PC-9 (cell line): Measurements from ENCODE around the gene MVB12B. TPM values are rescaled to one million over a fixed set of nuclear protein-coding genes. Genes with fewer than 3 reads are reported as not detected.

Experiments
- BruUV-seq: library from RNA; stranded (reverse); fragments of 400-500 nt; replicated peaks from 2 replicates; lab custom pipeline; 2021; lab: Mats Ljungman, UMichigan
- CTCF ChIA-PET: fragments of 300-600 bp; sonication (Branson Sonifier 250); formaldehyde crosslinking; loops from one replicate; lab custom pipeline; 2022; ENCODE audit warnings: antibody characterized with exemption; lab: Charles Lee
- POLR2A ChIA-PET: fragments of 300-600 bp; sonication (Branson Sonifier 250); formaldehyde crosslinking; loops from one replicate; lab custom pipeline; 2022; ENCODE audit warnings: antibody characterized with exemption; ENCODE audit not compliant: unreplicated experiment; lab: Charles Lee
- DNase-seq, 2 experiments: peaks; one replicate each; pipeline versions ENCODE4 v3.0.0 to v3.0.0-alpha.2; 2015 to 2022; ENCODE audit warnings: mixed read lengths in 1 of 2
- H2AFZ ChIP-seq: fragments of 200-600 bp; sonication (generic); 2 replicates; pipeline ENCODE4 v1.8.1; 2017; ENCODE audit warnings: antibody characterized with exemption
- H3F3A ChIP-seq: fragments of 200-600 bp; sonication (generic); 2 replicates; pipeline ENCODE4 v1.8.1; 2017; ENCODE audit warnings: antibody characterized with exemption, mild to moderate bottlenecking, low read depth; ENCODE audit not compliant: insufficient read depth
- H3K27ac ChIP-seq: fragments of 200-600 bp; sonication (generic); 2 replicates; pipeline ENCODE4 v1.6.1; 2016; ENCODE audit warnings: mixed run types
- H3K27me3 ChIP-seq: fragments of 200-600 bp; sonication (generic); 2 replicates; pipeline ENCODE4 v1.6.1; 2016; ENCODE audit warnings: low read depth, mixed run types; ENCODE audit not compliant: insufficient read depth
- H3K36me3 ChIP-seq: fragments of 200-600 bp; sonication (generic); 2 replicates; pipeline ENCODE4 v1.6.1; 2016; ENCODE audit warnings: low read depth, mixed run types
- H3K4me1 ChIP-seq: fragments of 200-600 bp; sonication (generic); replicated peaks from 2 replicates; pipeline ENCODE4 v1.6.1; 2016; ENCODE audit warnings: mixed run types; ENCODE audit not compliant: insufficient read depth
- H3K4me2 ChIP-seq: fragments of 200-600 bp; sonication (generic); 2 replicates; pipeline ENCODE4 v1.6.1; 2017; ENCODE audit warnings: mixed run types
- H3K4me3 ChIP-seq: fragments of 200-600 bp; sonication (generic); 2 replicates; pipeline ENCODE4 v1.6.1; 2016; ENCODE audit warnings: mixed run types
- H3K79me2 ChIP-seq: fragments of 200-600 bp; sonication (generic); 2 replicates; pipeline ENCODE4 v1.6.1; 2017; ENCODE audit warnings: low read depth, mixed run types
- H3K9me2 ChIP-seq: fragments of 200-600 bp; sonication (generic); 2 replicates; pipeline ENCODE4 v1.8.1; 2017; ENCODE audit warnings: mild to moderate bottlenecking; ENCODE audit not compliant: insufficient read depth
- H3K9me3 ChIP-seq: fragments of 200-600 bp; sonication (generic); 2 replicates; pipeline ENCODE4 v1.8.1; 2016; ENCODE audit warnings: low read depth; ENCODE audit not compliant: insufficient read depth
- H4K20me1 ChIP-seq: fragments of 200-600 bp; sonication (generic); 2 replicates; pipeline ENCODE4 v1.8.1; 2017; ENCODE audit not compliant: insufficient read depth
- EZH2 ChIP-seq: fragments of 200-600 bp; sonication (generic); IDR thresholded peaks from 2 replicates; pipeline ENCODE4 v1.8.0; 2017; ENCODE audit warnings: antibody characterized with exemption, low read depth
- intact Hi-C: fragments of 100-400 bp; cut with micrococcal nuclease; formaldehyde crosslinking; loops from one replicate; pipeline ENCODE4 v1.10.0; 2022; ENCODE audit not compliant: unreplicated experiment
- total RNA-seq: library from RNA; stranded (reverse); gene quantifications from 2 replicates; pipeline ENCODE4 v1.2.3, GENCODE V29; 2021
- TF ChIP-seq, protein P1 (sequence below): fragments of 200-600 bp; sonication (generic); conservative IDR thresholded peaks from 2 replicates; pipeline ENCODE4 v1.6.1; 2017; ENCODE audit warnings: mixed run types, antibody characterized with exemption, mild to moderate bottlenecking, moderate library complexity

MVB12B gene
- total RNA-seq, 1 experiment from 2014 or later, result 8.8 TPM

DNA sequence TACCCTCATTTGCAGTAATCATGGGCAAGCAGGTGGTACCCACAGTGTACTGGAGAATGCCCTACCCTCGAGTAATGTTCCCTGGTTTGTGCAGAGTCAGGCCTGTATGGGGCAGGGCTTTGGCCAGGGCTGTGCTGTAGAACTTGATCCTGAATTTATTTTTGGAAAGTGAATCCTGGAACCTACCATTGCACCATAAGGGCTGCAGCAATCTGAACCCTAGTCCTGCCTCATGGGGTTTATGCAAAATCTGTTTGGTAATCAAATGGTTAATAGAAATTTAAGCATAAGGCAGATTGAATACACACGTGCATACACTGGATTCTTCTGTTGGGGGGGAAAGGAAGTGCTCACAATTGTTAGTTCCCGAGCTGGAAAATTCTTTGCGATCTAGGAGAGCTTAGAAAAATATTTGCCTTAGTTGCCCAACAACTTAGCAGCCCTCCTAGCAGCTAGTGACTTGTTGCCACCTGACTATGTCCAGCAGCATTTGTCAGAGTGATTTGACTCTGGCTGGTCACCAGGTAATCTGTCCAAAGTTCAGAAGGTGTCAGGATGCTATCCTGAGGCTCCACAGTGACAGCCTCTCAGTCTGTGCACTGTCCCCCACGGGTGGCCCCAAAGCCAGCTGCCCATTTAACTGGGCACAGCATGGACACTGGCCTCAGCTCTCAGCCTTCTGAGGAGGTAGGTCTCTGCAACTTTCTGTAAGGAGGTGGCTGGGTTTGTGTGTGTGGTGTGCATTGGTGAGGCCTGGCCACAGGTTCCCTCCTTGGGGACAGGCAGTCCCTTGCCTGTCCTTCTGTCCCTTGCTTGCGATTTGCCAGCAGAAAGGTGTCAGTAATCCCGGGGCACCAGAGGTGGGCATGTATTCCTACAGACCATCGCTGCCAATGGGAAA is 8.3 kb downstream of the MVB12B start:
- Histone ChIP-seq H3F3A (peaks cover 5% of the 10 kb centered on the region; the same call in 1 of the 2 replicates), H3K9me2 (no peaks in the 10 kb centered on the region), H3K27me3 (no peaks in the 10 kb centered on the region), H3K4me1 (peaks cover 14% of the 10 kb centered on the region), H3K79me2 (no peaks in the 10 kb centered on the region), H4K20me1 (no peaks in the 10 kb centered on the region), H3K4me2 (peak overlapping the region; percentile 17; the same call in 1 of the 2 replicates), H3K9me3 (no peaks in the 10 kb centered on the region), H3K36me3 (no peaks in the 10 kb centered on the region), H3K4me3 (no peak overlapping the region), H2AFZ (no peak overlapping the region), H3K27ac (no peak overlapping the region)
- TF ChIP-seq EZH2, result no peak
- TF ChIP-seq, protein P1, sequence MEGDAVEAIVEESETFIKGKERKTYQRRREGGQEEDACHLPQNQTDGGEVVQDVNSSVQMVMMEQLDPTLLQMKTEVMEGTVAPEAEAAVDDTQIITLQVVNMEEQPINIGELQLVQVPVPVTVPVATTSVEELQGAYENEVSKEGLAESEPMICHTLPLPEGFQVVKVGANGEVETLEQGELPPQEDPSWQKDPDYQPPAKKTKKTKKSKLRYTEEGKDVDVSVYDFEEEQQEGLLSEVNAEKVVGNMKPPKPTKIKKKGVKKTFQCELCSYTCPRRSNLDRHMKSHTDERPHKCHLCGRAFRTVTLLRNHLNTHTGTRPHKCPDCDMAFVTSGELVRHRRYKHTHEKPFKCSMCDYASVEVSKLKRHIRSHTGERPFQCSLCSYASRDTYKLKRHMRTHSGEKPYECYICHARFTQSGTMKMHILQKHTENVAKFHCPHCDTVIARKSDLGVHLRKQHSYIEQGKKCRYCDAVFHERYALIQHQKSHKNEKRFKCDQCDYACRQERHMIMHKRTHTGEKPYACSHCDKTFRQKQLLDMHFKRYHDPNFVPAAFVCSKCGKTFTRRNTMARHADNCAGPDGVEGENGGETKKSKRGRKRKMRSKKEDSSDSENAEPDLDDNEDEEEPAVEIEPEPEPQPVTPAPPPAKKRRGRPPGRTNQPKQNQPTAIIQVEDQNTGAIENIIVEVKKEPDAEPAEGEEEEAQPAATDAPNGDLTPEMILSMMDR, result no peak
- intact Hi-C loops, result no loop called here
- POLR2A ChIA-PET, result interaction anchor here (0.6 kb wide), 1 partner anchor 1082 kb away, joined by 6 read pairs; no protein-coding TSS in a partner anchor
- CTCF ChIA-PET, result no interaction called here
- peak; percentile 23 to 89 for DNase-seq
- BruUV-seq, result no TSS peak

DNA sequence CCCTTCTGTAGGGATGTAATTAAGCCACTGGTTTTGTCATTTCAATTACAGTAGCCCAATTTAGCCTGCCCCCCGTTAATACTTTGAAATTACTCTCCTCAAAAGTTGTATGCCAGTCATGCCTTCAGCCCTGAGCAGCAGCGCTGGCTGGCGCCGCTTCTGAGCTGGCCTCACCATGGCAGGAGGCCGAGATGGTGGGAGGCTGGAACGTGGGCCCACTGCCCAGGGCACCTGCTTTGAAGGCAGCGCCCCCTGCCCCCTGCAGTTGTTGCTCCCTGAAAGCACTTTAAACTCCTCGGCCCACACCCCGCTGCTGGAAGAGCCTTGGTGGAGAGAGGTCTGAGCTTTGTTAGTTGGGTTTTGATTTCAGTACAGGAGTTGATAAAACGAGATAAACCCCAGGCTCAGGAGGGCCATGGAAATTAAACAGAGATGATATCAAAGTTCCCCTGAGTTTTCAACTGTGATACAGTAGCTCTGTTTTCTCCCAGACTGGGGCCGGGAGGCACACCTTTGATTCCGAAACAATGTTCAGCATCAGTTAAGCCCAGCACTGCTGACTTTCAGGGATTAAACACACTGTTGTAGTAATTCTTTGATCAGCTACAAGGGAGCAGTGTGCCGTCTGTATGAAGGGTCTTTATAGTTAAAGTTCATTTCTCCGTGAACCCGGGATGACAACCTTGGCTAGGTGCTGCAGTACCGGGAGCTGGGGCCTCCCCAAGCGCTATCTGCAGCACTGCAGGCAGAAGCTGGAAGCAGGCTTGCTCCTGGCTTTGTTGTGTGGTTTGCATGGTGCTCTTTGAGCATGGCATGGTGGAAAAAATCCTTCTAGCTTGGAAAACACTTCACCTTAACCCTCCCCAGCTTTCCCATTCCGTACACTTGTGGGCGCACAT is 9.5 kb downstream of the MVB12B start:
- DNase-seq, result no peak
- no peak overlapping the region for H3K4me2 ChIP-seq
- no TSS peak for BruUV-seq
- H3K27ac ChIP-seq, result no peak overlapping the region
- H3F3A ChIP-seq, result peaks cover 5% of the 10 kb centered on the region; the same call in 1 of the 2 replicates
- H3K9me2 ChIP-seq, result no peaks in the 10 kb centered on the region
- H3K4me1 ChIP-seq, result peaks cover 14% of the 10 kb centered on the region
- H3K79me2 ChIP-seq, result no peaks in the 10 kb centered on the region
- TF ChIP-seq, protein P1, result no peak
- no peak for TF ChIP-seq EZH2
- no peaks in the 10 kb centered on the region for H3K9me3 ChIP-seq
- POLR2A ChIA-PET, result no interaction called here
- no peaks in the 10 kb centered on the region for H4K20me1 ChIP-seq
- no peaks in the 10 kb centered on the region for H3K36me3 ChIP-seq
- H3K27me3 ChIP-seq, result no peaks in the 10 kb centered on the region
- CTCF ChIA-PET, result interaction anchor here (0.6 kb wide), 1 partner anchor 40 kb away, joined by 3 read pairs; no protein-coding TSS in a partner anchor
- no peak overlapping the region for H3K4me3 ChIP-seq
- no peak overlapping the region for H2AFZ ChIP-seq
- intact Hi-C loops, result no loop called here

DNA sequence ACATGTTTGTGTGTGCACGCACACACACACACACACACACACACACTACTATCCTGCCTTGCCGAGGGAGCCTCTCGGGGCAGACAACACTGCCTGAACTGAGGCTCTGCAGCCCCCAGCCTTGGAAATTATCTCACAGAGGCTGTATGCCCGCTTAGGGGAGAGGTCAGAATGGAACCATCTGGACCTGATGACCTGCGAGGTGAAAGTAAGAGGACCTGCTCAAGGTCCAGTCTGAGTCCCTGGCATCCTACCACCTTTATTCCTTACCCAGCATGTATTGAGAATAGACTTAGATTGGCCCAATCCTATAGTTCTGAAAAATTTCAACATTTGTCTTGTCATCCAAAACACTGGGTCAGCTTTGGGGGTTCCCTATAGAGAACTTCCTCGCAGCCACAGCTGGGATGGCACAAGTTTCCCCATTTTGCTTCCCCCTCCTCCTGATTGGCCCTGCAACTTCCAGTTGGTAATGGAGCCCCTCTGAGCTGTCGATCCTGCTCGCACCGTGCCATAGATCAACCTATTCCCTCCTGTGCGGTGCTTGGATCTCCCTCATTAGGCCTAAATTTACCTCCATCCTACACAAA is 10.2 kb downstream of the MVB12B start:
- no peak overlapping the region for H3K4me2 ChIP-seq
- no peaks in the 10 kb centered on the region for H3K9me2 ChIP-seq
- peaks cover 14% of the 10 kb centered on the region for H3K4me1 ChIP-seq
- peaks cover 5% of the 10 kb centered on the region; the same call in 1 of the 2 replicates for H3F3A ChIP-seq
- no peak for DNase-seq
- no peak overlapping the region for H3K4me3 ChIP-seq
- BruUV-seq, result no TSS peak
- no peak overlapping the region for H2AFZ ChIP-seq
- intact Hi-C loops, result no loop called here
- H3K9me3 ChIP-seq, result no peaks in the 10 kb centered on the region
- no peak overlapping the region for H3K27ac ChIP-seq
- ChIA-PET POLR2A (no interaction called here), CTCF (interaction anchor here (0.6 kb wide), 2 partner anchors 41 to 443 kb away, joined by 3 to 9 read pairs; no protein-coding TSS in a partner anchor)
- TF ChIP-seq, protein P1, result no peak
- TF ChIP-seq EZH2, result no peak
- H4K20me1 ChIP-seq, result no peaks in the 10 kb centered on the region
- no peaks in the 10 kb centered on the region for H3K79me2 ChIP-seq
- H3K36me3 ChIP-seq, result no peaks in the 10 kb centered on the region
- H3K27me3 ChIP-seq, result no peaks in the 10 kb centered on the region
